GM23338 (cell line): Measurements from ENCODE around the gene WNT7A. TPM values are rescaled to one million over a fixed set of nuclear protein-coding genes. Genes with fewer than 3 reads are reported as not detected.

ENCODE experiments used
- ATAC-seq: fragments of 200-7000 bp; cut with Tn5 transposase; 3 replicates; pipeline ENCODE4 v1.9.1; 2020
- DNase-seq: peaks from one replicate; pipeline ENCODE4 v3.0.0-alpha.2; 2015; ENCODE audit warnings: low spot score
- H2AFZ ChIP-seq: fragments of 200-600 bp; sonication (generic); 2 replicates; pipeline ENCODE4 v1.8.0; 2016; ENCODE audit warnings: antibody characterized with exemption, mild to moderate bottlenecking, moderate library complexity
- H3F3A ChIP-seq: fragments of 200-600 bp; sonication (generic); replicated peaks from 2 replicates; pipeline ENCODE4 v1.8.0; 2017; ENCODE audit warnings: antibody characterized with exemption, mixed run types, low read depth
- H3K27ac ChIP-seq: fragments of 200-600 bp; sonication (generic); 2 replicates; pipeline ENCODE4 v1.6.1; 2016; ENCODE audit warnings: low read depth
- H3K27me3 ChIP-seq: fragments of 200-600 bp; sonication (generic); 2 replicates; pipeline ENCODE4 v1.8.0; 2016; ENCODE audit warnings: mild to moderate bottlenecking, mixed run types, moderate library complexity; ENCODE audit not compliant: insufficient read depth
- H3K36me3 ChIP-seq: fragments of 200-600 bp; sonication (generic); 2 replicates; pipeline ENCODE4 v1.8.0; 2016; ENCODE audit warnings: mild to moderate bottlenecking; ENCODE audit not compliant: insufficient read depth
- H3K4me1 ChIP-seq: fragments of 200-600 bp; sonication (generic); 2 replicates; pipeline ENCODE4 v1.8.0; 2016; ENCODE audit warnings: mild to moderate bottlenecking, moderate library complexity; ENCODE audit not compliant: insufficient read depth
- H3K4me2 ChIP-seq: fragments of 200-600 bp; sonication (generic); 2 replicates; pipeline ENCODE4 v1.7.1; 2017; ENCODE audit warnings: mixed run types
- H3K4me3 ChIP-seq: fragments of 200-600 bp; sonication (generic); 2 replicates; pipeline ENCODE4 v1.6.1; 2016; ENCODE audit warnings: mixed run types
- H3K79me2 ChIP-seq: fragments of 200-600 bp; sonication (generic); replicated peaks from 2 replicates; pipeline ENCODE4 v1.8.0; 2017; ENCODE audit warnings: mild to moderate bottlenecking; ENCODE audit not compliant: insufficient read depth
- H3K9me2 ChIP-seq: fragments of 200-600 bp; sonication (generic); 2 replicates; pipeline ENCODE4 v1.8.0; 2017; ENCODE audit not compliant: insufficient read depth
- H4K20me1 ChIP-seq: fragments of 200-600 bp; sonication (generic); replicated peaks from 2 replicates; pipeline ENCODE4 v1.8.0; 2017; ENCODE audit warnings: mild to moderate bottlenecking; ENCODE audit not compliant: insufficient read depth
- H3K27ac Mint-ChIP-seq: 2 replicates; pipeline ENCODE4 v1.8.0; 2020; ENCODE audit warnings: inconsistent platforms, mild to moderate bottlenecking, moderate library complexity, mixed read lengths
- H3K27me3 Mint-ChIP-seq: 3 replicates; pipeline ENCODE4 v1.8.0; 2022; ENCODE audit warnings: low read depth, mild to moderate bottlenecking, moderate library complexity, mixed read lengths, inconsistent platforms; ENCODE audit not compliant: insufficient read depth, poor library complexity
- H3K36me3 Mint-ChIP-seq: 3 replicates; pipeline ENCODE4 v1.8.0; 2021; ENCODE audit warnings: low read depth, mild to moderate bottlenecking, inconsistent platforms, moderate library complexity, mixed read lengths
- H3K4me1 Mint-ChIP-seq: 3 replicates; pipeline ENCODE4 v1.8.0; 2020; ENCODE audit warnings: mild to moderate bottlenecking, inconsistent platforms, mixed read lengths
- H3K4me3 Mint-ChIP-seq: 3 replicates; pipeline ENCODE4 v1.8.0; 2021; ENCODE audit warnings: moderate library complexity, mild to moderate bottlenecking, inconsistent platforms, mixed read lengths
- H3K9me3 Mint-ChIP-seq: 3 replicates; pipeline ENCODE4 v1.8.0; 2020; ENCODE audit warnings: moderate library complexity, mild to moderate bottlenecking, inconsistent platforms, mixed read lengths
- CREB1 ChIP-seq: fragments of 250-450 bp; sonication (Bioruptor Pico); IDR thresholded peaks from 2 replicates; pipeline ENCODE4 v1.5.0; 2020; ENCODE audit warnings: low read depth, mild to moderate bottlenecking, moderate library complexity
- CTCF ChIP-seq, 2 experiments: fragments of 200-600 bp in 1 of 2; sonication (generic) in 1 of 2; conservative IDR thresholded peaks; 2 replicates each; pipeline versions ENCODE4 v1.5.1 to v1.6.1; 2016 to 2017; ENCODE audit warnings: antibody characterized with exemption in 2 of 2, low read depth in 2 of 2, mild to moderate bottlenecking in 2 of 2, moderate library complexity in 1 of 2
- ETS1 ChIP-seq: IDR thresholded peaks from 2 replicates; pipeline ENCODE4 v1.6.1; 2016; ENCODE audit warnings: antibody characterized with exemption
- EZH2 ChIP-seq: fragments of 200-600 bp; sonication (generic); IDR thresholded peaks from one replicate; pipeline ENCODE4 v1.8.0; 2017; ENCODE audit warnings: antibody characterized with exemption, mild to moderate bottlenecking, low read depth; ENCODE audit not compliant: unreplicated experiment
- EZH2phosphoT487 ChIP-seq: fragments of 200-600 bp; sonication (generic); IDR thresholded peaks from one replicate; pipeline ENCODE4 v1.8.1; 2018; ENCODE audit warnings: antibody characterized with exemption; ENCODE audit not compliant: unreplicated experiment
- JUNB ChIP-seq: IDR thresholded peaks from one replicate; pipeline ENCODE4 v1.6.1; 2016; ENCODE audit warnings: antibody characterized with exemption; ENCODE audit not compliant: unreplicated experiment
- NANOG ChIP-seq: IDR thresholded peaks from 2 replicates; pipeline ENCODE4 v1.6.1; 2016; ENCODE audit warnings: antibody characterized with exemption, borderline replicate concordance
- POLR2AphosphoS5 ChIP-seq: IDR thresholded peaks from 2 replicates; pipeline ENCODE4 v1.6.1; 2016; ENCODE audit warnings: antibody characterized with exemption, low read depth
- REST ChIP-seq: IDR thresholded peaks from one replicate; pipeline ENCODE4 v1.6.1; 2018; ENCODE audit warnings: antibody characterized with exemption; ENCODE audit not compliant: unreplicated experiment
- STAT1 ChIP-seq: IDR thresholded peaks from one replicate; pipeline ENCODE4 v1.6.1; 2016; ENCODE audit warnings: antibody characterized with exemption; ENCODE audit not compliant: unreplicated experiment
- ZNF114 ChIP-seq: fragments of 250-450 bp; sonication (Bioruptor Pico); IDR thresholded peaks from 2 replicates; pipeline ENCODE4 v1.5.0; 2020; ENCODE audit warnings: mild to moderate bottlenecking, moderate library complexity
- ZNF331 ChIP-seq: fragments of 250-450 bp; sonication (Bioruptor Pico); IDR thresholded peaks from 2 replicates; pipeline ENCODE4 v1.5.0; 2020; ENCODE audit warnings: low read depth, mild to moderate bottlenecking, moderate library complexity
- ZNF462 ChIP-seq: fragments of 250-450 bp; sonication (Bioruptor Pico); IDR thresholded peaks from 2 replicates; pipeline ENCODE4 v1.5.0; 2020; ENCODE audit warnings: mild to moderate bottlenecking, moderate library complexity
- polyA plus RNA-seq: library from polyadenylated mRNA; unstranded; fragments of >200 nt; fragmentation: Nextera tagmentation; extraction: Ambion mirVana; gene quantifications from 2 replicates; pipeline ENCODE4 v1.2.1, GENCODE V29; 2016
- total RNA-seq: library from RNA; depleted of rRNA; stranded (reverse); fragments of >200 nt; shearing (Covaris generic); gene quantifications from 2 replicates; pipeline ENCODE4 v1.2.3, GENCODE V29; 2014

Gene WNT7A
- total and polyA plus RNA-seq, 2 experiments from 2014 or later: not detected

GRCh38 chr3:13853256-13853977 lies 26.5 kb downstream of the WNT7A start:
- Mint-ChIP-seq H3K36me3 (no peaks in the 10 kb centered on the region), H3K4me3 (no peak overlapping the region), H3K4me1 (peaks cover 6% of the 10 kb centered on the region; the same call in 2 of the 3 replicates), H3K27me3 (peaks cover 15% of the 10 kb centered on the region), H3K27ac (no peak overlapping the region), H3K9me3 (no peaks in the 10 kb centered on the region)
- no peak overlapping the region for H3K4me3 ChIP-seq
- H3K79me2 ChIP-seq: no peaks in the 10 kb centered on the region
- ATAC-seq: no peak
- no peak for DNase-seq
- H4K20me1 ChIP-seq: no peaks in the 10 kb centered on the region
- no peak overlapping the region for H3K4me2 ChIP-seq
- H3F3A ChIP-seq: no peaks in the 10 kb centered on the region
- TF ChIP-seq REST: no peak
- no peak for TF ChIP-seq ETS1
- TF ChIP-seq NANOG: no peak
- no peak for TF ChIP-seq JUNB
- TF ChIP-seq STAT1: no peak
- no peak for TF ChIP-seq EZH2phosphoT487
- no peak for TF ChIP-seq POLR2AphosphoS5
- no peak for TF ChIP-seq EZH2
- TF ChIP-seq ZNF114 (CRISPR knock-in tag): no peak
- no peak for TF ChIP-seq CREB1 (CRISPR knock-in tag)
- TF ChIP-seq ZNF331 (CRISPR knock-in tag): no peak
- TF ChIP-seq CTCF (conservative IDR thresholded peaks at IDR 0.05; ENCODE audit: low read depth in 2 of 2): no peak
- no peak for TF ChIP-seq ZNF462 (CRISPR knock-in tag)
- no peaks in the 10 kb centered on the region for H3K9me2 ChIP-seq
- H2AFZ ChIP-seq: no peak overlapping the region
- H3K27ac ChIP-seq: no peak overlapping the region
- H3K4me1 ChIP-seq: no peaks in the 10 kb centered on the region
- H3K36me3 ChIP-seq: no peaks in the 10 kb centered on the region
- H3K27me3 ChIP-seq: no peaks in the 10 kb centered on the region
